B cell (primary cell): ENCODE measurements around the gene BPIFB3. TPM values are rescaled to one million over a fixed set of nuclear protein-coding genes. Genes with fewer than 3 reads are reported as not detected.

Source experiments
- ATAC-seq: fragments of 200-7000 bp; cut with Tn5 transposase; one replicate; pipeline ENCODE4 v1.10.0; 2021; ENCODE audit warnings: low read depth, mild to moderate bottlenecking, moderate number of reproducible peaks, moderate library complexity
- CTCF ChIA-PET: fragments of 350-600 bp; sonication (Branson Sonifier 250); formaldehyde crosslinking; loops from one replicate; lab custom pipeline; 2021; ENCODE audit warnings: antibody characterized with exemption, inconsistent platforms; lab: Charles Lee
- POLR2A ChIA-PET: fragments of 350-600 bp; sonication (Branson Sonifier 250); formaldehyde crosslinking; loops from one replicate; lab custom pipeline; 2021; ENCODE audit warnings: antibody characterized with exemption; lab: Charles Lee
- DNase-seq: peaks from one replicate; pipeline ENCODE4 v3.0.0; 2013
- H2AFZ ChIP-seq: 2 replicates; pipeline ENCODE4 v1.6.1; 2012; ENCODE audit warnings: mild to moderate bottlenecking, low read depth, low read length; ENCODE audit not compliant: insufficient read depth, poor library complexity, severe bottlenecking
- H3K27ac ChIP-seq, 2 donors: 1 replicate in 1 of 2; 2 replicates in 1 of 2; pipeline ENCODE4 v1.5.1; 2012 to 2013; ENCODE audit warnings: low read length in 2 of 2, mild to moderate bottlenecking in 2 of 2, moderate library complexity in 1 of 2
- H3K27me3 ChIP-seq, 4 experiments: fragments of 200-600 bp in 1 of 4; sonication (generic) in 1 of 4; replicated peaks in 1 of 4; 1 replicate in 2 of 4; 2 replicates in 2 of 4; pipeline versions ENCODE4 v1.6.1 to v1.7.0; 2013 to 2016; ENCODE audit warnings: low read length in 3 of 4, mild to moderate bottlenecking in 2 of 4, mixed read lengths in 1 of 4, moderate library complexity in 1 of 4; ENCODE audit not compliant: insufficient read depth in 4 of 4, control insufficient read depth in 3 of 4; ENCODE audit errors: control extremely low read depth in 1 of 4
- H3K36me3 ChIP-seq, 2 experiments: replicated peaks in 1 of 2; 1 replicate in 1 of 2; 2 replicates in 1 of 2; pipeline versions ENCODE4 v1.6.1 to v1.7.1; 2013; ENCODE audit warnings: low read length in 1 of 2; ENCODE audit not compliant: insufficient read depth in 2 of 2, control insufficient read depth in 1 of 2; ENCODE audit errors: control extremely low read depth in 1 of 2, extremely low read depth in 1 of 2
- H3K4me1 ChIP-seq, 2 donors: fragments of 200-600 bp in 1 of 2; sonication (generic) in 1 of 2; 1 replicate in 1 of 2; 2 replicates in 1 of 2; pipeline versions ENCODE4 v1.5.1 to v1.6.1; 2013 to 2017; ENCODE audit warnings: low read length in 2 of 2; ENCODE audit not compliant: control insufficient read depth in 2 of 2, insufficient read depth in 2 of 2
- H3K4me2 ChIP-seq: replicated peaks from 2 replicates; pipeline ENCODE3; 2012; ENCODE audit warnings: mild to moderate bottlenecking, low read depth, low read length; ENCODE audit not compliant: poor library complexity, severe bottlenecking
- H3K4me3 ChIP-seq, 5 experiments: fragments of 200-600 bp in 1 of 5; sonication (generic) in 1 of 5; 1 replicate in 3 of 5; 2 replicates in 2 of 5; pipeline versions ENCODE4 v1.5.1 to v1.7.0; 2011 to 2016; ENCODE audit warnings: low read length in 4 of 5, mild to moderate bottlenecking in 4 of 5, low read depth in 2 of 5, control low read depth in 1 of 5, moderate library complexity in 1 of 5; ENCODE audit not compliant: insufficient read depth in 1 of 5; ENCODE audit errors: control extremely low read depth in 1 of 5, extremely low read depth in 1 of 5
- H3K79me2 ChIP-seq: fragments of 200-600 bp; sonication (generic); one replicate; pipeline ENCODE4 v1.6.0; 2016; ENCODE audit warnings: low read length; ENCODE audit not compliant: control insufficient read depth, insufficient read depth
- H3K9ac ChIP-seq: fragments of 200-600 bp; sonication (generic); 2 replicates; pipeline ENCODE4 v1.6.1; 2017; ENCODE audit warnings: mild to moderate bottlenecking, low read length, moderate library complexity
- H3K9me3 ChIP-seq, 3 donors: one replicate each; pipeline versions ENCODE4 v1.6.1 to v1.7.1; 2013; ENCODE audit warnings: low read length in 2 of 3; ENCODE audit not compliant: control insufficient read depth in 2 of 3, insufficient read depth in 1 of 3; ENCODE audit errors: control extremely low read depth in 1 of 3
- H4K20me1 ChIP-seq: 2 replicates; pipeline ENCODE4 v1.6.0; 2012; ENCODE audit warnings: mild to moderate bottlenecking, low read length; ENCODE audit not compliant: insufficient read depth, control insufficient read depth, poor library complexity, severe bottlenecking
- H3K27ac Mint-ChIP-seq: one replicate; pipeline ENCODE4 v1.8.0; 2021; ENCODE audit warnings: mixed read lengths
- H3K27me3 Mint-ChIP-seq: one replicate; pipeline ENCODE4 v1.8.0; 2021; ENCODE audit warnings: mixed read lengths
- H3K4me1 Mint-ChIP-seq: one replicate; pipeline ENCODE4 v1.8.0; 2021; ENCODE audit warnings: mixed read lengths
- H3K4me3 Mint-ChIP-seq: one replicate; pipeline ENCODE4 v1.8.0; 2021; ENCODE audit warnings: mixed read lengths
- H3K9me3 Mint-ChIP-seq: one replicate; pipeline ENCODE4 v1.8.0; 2022; ENCODE audit warnings: mixed read lengths; ENCODE audit not compliant: insufficient read depth
- EZH2 ChIP-seq: IDR thresholded peaks from 2 replicates; pipeline ENCODE4 v1.6.1; 2012; ENCODE audit warnings: borderline replicate concordance, low read depth, mild to moderate bottlenecking, moderate library complexity, low read length; ENCODE audit not compliant: insufficient read depth, poor library complexity, severe bottlenecking
- WGBS: methylation state at CpG from one replicate; pipeline ENCODE4 v1.1.5; 2013; ENCODE audit warnings: missing lambda C conversion rate; ENCODE audit not compliant: insufficient coverage; 5-methylcytosine and 5-hydroxymethylcytosine counted together
- intact Hi-C: fragments of 100-400 bp; cut with micrococcal nuclease; formaldehyde crosslinking; loops from one replicate; pipeline ENCODE4 v1.10.0; 2022
- polyA plus RNA-seq: library from polyadenylated mRNA; depleted of rRNA; stranded (reverse); fragments of >200 nt; gene quantifications from 2 replicates; pipeline ENCODE4 v1.2.3, GENCODE V29; 2012
- total RNA-seq, 2 donors: library from RNA; stranded (reverse); fragments of 120-200 nt in 1 of 2; gene quantifications; 1 replicate in 1 of 2; 2 replicates in 1 of 2; pipeline versions ENCODE4 v1.2.3 to v1.2.4, GENCODE V29; 2013 to 2022
- TF ChIP-seq, protein P1 (sequence below): fragments of 200-600 bp; IDR thresholded peaks from one replicate; pipeline ENCODE4 v1.8.0; 2022; ENCODE audit warnings: antibody characterized with exemption, mild to moderate bottlenecking

BPIFB3 gene
- total and polyA plus RNA-seq, 2 donors (not counting 1 experiment from before 2014, with no cell fraction given): not detected

DNA sequence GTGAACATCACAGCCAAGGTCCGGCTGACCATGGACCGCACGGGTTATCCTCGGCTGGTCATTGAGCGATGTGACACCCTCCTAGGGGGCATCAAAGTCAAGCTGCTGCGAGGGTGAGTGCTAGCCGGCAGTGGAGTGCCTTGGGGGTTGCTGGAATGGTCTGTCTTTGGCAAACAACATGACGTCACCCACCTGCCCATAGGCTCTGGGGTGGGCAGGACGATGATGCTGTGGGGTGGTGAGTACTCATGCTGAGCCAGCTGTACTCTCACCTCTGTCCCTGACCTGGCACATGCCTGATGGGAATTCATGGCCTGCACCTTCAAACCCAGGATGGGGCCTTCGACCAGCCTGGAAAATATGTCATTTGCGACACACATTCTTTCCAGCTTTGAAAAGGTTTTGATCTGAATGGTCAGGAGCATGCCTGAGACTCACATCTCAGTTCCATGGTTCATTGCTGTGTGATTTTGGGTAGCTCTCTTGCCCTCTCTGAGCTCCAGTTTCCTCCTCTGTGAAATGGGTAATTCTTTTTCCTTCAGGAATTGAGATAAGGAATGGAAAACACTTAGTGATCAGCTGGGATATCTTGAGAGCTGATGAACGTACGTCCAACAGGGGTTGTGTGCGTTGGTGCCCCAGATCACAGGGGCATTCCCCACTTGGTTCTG, 32.5 kb downstream of the BPIFB3 start:
- H4K20me1 ChIP-seq: no peaks in the 10 kb centered on the region
- no peaks in the 10 kb centered on the region for H3K9me3 Mint-ChIP-seq
- no peak overlapping the region for H3K27ac ChIP-seq
- no peak overlapping the region for H3K4me3 ChIP-seq
- H3K4me3 Mint-ChIP-seq: no peak overlapping the region
- H3K27me3 Mint-ChIP-seq: no peaks in the 10 kb centered on the region
- intact Hi-C loops: no loop called here
- TF ChIP-seq, protein P1, sequence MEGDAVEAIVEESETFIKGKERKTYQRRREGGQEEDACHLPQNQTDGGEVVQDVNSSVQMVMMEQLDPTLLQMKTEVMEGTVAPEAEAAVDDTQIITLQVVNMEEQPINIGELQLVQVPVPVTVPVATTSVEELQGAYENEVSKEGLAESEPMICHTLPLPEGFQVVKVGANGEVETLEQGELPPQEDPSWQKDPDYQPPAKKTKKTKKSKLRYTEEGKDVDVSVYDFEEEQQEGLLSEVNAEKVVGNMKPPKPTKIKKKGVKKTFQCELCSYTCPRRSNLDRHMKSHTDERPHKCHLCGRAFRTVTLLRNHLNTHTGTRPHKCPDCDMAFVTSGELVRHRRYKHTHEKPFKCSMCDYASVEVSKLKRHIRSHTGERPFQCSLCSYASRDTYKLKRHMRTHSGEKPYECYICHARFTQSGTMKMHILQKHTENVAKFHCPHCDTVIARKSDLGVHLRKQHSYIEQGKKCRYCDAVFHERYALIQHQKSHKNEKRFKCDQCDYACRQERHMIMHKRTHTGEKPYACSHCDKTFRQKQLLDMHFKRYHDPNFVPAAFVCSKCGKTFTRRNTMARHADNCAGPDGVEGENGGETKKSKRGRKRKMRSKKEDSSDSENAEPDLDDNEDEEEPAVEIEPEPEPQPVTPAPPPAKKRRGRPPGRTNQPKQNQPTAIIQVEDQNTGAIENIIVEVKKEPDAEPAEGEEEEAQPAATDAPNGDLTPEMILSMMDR: no peak
- no peak for TF ChIP-seq EZH2
- no peaks in the 10 kb centered on the region for H3K4me1 Mint-ChIP-seq
- 95% methylated on average over 10 of the region's 14 CpGs for WGBS
- ATAC-seq (no peak), DNase-seq (no peak)
- H3K9me3 ChIP-seq: no peaks in the 10 kb centered on the region
- CTCF ChIA-PET: no interaction called here
- POLR2A ChIA-PET: no interaction called here
- peaks cover 0 to 5% (median 0%) of the 10 kb centered on the region in 4 experiments for H3K27me3 ChIP-seq
- no peak overlapping the region for H3K4me2 ChIP-seq
- no peak overlapping the region for H3K9ac ChIP-seq
- H3K79me2 ChIP-seq: no peaks in the 10 kb centered on the region
- H3K4me1 ChIP-seq: no peaks in the 10 kb centered on the region
- H3K27ac Mint-ChIP-seq: no peak overlapping the region
- H2AFZ ChIP-seq: no peak overlapping the region
- H3K36me3 ChIP-seq: no peaks in the 10 kb centered on the region

DNA sequence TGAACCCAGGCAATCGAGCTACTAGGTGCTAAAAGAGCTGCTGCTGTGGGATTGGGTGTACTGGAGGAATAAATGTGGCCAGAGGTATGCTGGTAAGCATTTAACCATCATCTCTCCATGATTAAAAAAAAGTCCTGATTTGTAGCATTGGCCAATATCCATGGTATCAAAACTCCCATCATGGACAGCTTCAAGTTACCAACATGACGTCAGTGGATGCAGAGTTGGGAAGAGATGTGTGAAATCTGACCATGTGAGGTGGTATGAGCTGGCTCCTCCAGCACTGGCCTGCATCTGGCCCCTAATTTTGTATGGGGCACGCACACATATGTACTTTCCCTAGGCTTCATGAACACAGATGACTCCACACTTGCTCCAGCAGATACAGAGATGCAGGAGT, 37.4 kb downstream of the BPIFB3 start:
- ChIA-PET POLR2A (no interaction called here), CTCF (no interaction called here)
- TF ChIP-seq, protein P1: no peak
- no peak for TF ChIP-seq EZH2
- H3K4me3 Mint-ChIP-seq: no peak overlapping the region
- no peak overlapping the region for H3K9ac ChIP-seq
- H3K4me1 Mint-ChIP-seq: no peaks in the 10 kb centered on the region
- no peak overlapping the region for H3K4me3 ChIP-seq
- no peak overlapping the region for H3K27ac Mint-ChIP-seq
- DNase-seq (no peak), ATAC-seq (no peak)
- no peaks in the 10 kb centered on the region for H3K27me3 Mint-ChIP-seq
- no peaks in the 10 kb centered on the region for H3K9me3 Mint-ChIP-seq
- 88% methylated on average over 1 of the region's 3 CpGs for WGBS
- no peak overlapping the region for H3K4me2 ChIP-seq
- no peaks in the 10 kb centered on the region for H3K4me1 ChIP-seq
- no peaks in the 10 kb centered on the region for H4K20me1 ChIP-seq
- no peaks in the 10 kb centered on the region for H3K79me2 ChIP-seq
- H3K9me3 ChIP-seq: no peaks in the 10 kb centered on the region
- no peak overlapping the region for H2AFZ ChIP-seq
- no peak overlapping the region for H3K27ac ChIP-seq
- H3K36me3 ChIP-seq: no peaks in the 10 kb centered on the region
- peaks cover 0 to 5% (median 0%) of the 10 kb centered on the region in 4 experiments for H3K27me3 ChIP-seq
- intact Hi-C loops: no loop called here
